Thyroid gland (tissue), 4 donors: Measurements from ENCODE around the gene PLCL2. TPM values are rescaled to one million over a fixed set of nuclear protein-coding genes. Genes with fewer than 3 reads are reported as not detected.
A peak's percentile ranks its signal among the peaks of the same experiment; 100 is the strongest.

Experiments
- DNase-seq, 2 donors: peaks; one replicate each; pipeline ENCODE4 v3.0.0-alpha.2; 2019
- H3K27ac ChIP-seq, 3 donors: fragments of 200-600 bp; sonication (generic); 1 replicate in 2 of 3; 2 replicates in 1 of 3; pipeline ENCODE4 v1.5.1; 2016 to 2019; ENCODE audit warnings: mild to moderate bottlenecking in 1 of 3, moderate library complexity in 1 of 3
- H3K27me3 ChIP-seq: fragments of 200-600 bp; sonication (generic); one replicate; pipeline ENCODE4 v1.5.1; 2019
- H3K36me3 ChIP-seq, 2 donors: fragments of 200-600 bp; sonication (generic); one replicate each; pipeline ENCODE4 v1.5.1; 2016 to 2019
- H3K4me1 ChIP-seq, 2 donors: fragments of 200-600 bp; sonication (generic); one replicate each; pipeline ENCODE4 v1.5.1; 2017 to 2019
- H3K4me3 ChIP-seq, 3 donors: fragments of 200-600 bp; sonication (generic); replicated peaks in 1 of 3; 1 replicate in 2 of 3; 2 replicates in 1 of 3; pipeline ENCODE4 v1.5.1; 2016; ENCODE audit warnings: mild to moderate bottlenecking in 1 of 3
- H3K9me3 ChIP-seq: fragments of 200-600 bp; sonication (generic); one replicate; pipeline ENCODE4 v1.5.1; 2017
- POLR2A ChIP-seq, 2 donors: fragments of 450-650 bp; IDR thresholded peaks; one replicate each; pipeline ENCODE4 v1.6.1; 2017; ENCODE audit warnings: antibody characterized with exemption in 2 of 2, mild to moderate bottlenecking in 2 of 2, moderate library complexity in 1 of 2
- WGBS, 2 donors: methylation state at CpG; one replicate each; pipeline ENCODE4 v1.1.5; 2017; 5-methylcytosine and 5-hydroxymethylcytosine counted together
- intact Hi-C: fragments of 100-400 bp; cut with DNase I; formaldehyde crosslinking; loops from one replicate; pipeline ENCODE4 v1.15.1; 2023
- total RNA-seq, 4 donors: library from RNA; depleted of rRNA; stranded (reverse); fragments of >200 nt; gene quantifications; one replicate each; pipeline ENCODE4 v1.2.3, GENCODE V29; 2016
- TF ChIP-seq, protein P1 (sequence below), 6 experiments: fragments of 200-600 bp in 3 of 6; fragments of 450-650 bp in 3 of 6; sonication (generic) in 3 of 6; IDR thresholded peaks; one replicate each; pipeline ENCODE4 v1.5.1; 2016 to 2019; ENCODE audit warnings: antibody characterized with exemption in 6 of 6, mild to moderate bottlenecking in 2 of 6, inconsistent platforms in 1 of 6, moderate library complexity in 1 of 6

The PLCL2 gene
- total RNA-seq, 4 donors from 2014 or later: 6.3 to 15.3 (median 9.3) TPM

GRCh38 chr3:17069754-17070153 lies 185.0 kb downstream of the PLCL2 start:
- Histone ChIP-seq H3K36me3 (no peaks in the 10 kb centered on the region), H3K4me1 (no peaks in the 10 kb centered on the region), H3K27ac (no peak overlapping the region), H3K9me3 (no peaks in the 10 kb centered on the region), H3K4me3 (no peak overlapping the region), H3K27me3 (no peaks in the 10 kb centered on the region)
- no peak for TF ChIP-seq POLR2A (IDR thresholded peaks at IDR 0.05)
- TF ChIP-seq, protein P1, sequence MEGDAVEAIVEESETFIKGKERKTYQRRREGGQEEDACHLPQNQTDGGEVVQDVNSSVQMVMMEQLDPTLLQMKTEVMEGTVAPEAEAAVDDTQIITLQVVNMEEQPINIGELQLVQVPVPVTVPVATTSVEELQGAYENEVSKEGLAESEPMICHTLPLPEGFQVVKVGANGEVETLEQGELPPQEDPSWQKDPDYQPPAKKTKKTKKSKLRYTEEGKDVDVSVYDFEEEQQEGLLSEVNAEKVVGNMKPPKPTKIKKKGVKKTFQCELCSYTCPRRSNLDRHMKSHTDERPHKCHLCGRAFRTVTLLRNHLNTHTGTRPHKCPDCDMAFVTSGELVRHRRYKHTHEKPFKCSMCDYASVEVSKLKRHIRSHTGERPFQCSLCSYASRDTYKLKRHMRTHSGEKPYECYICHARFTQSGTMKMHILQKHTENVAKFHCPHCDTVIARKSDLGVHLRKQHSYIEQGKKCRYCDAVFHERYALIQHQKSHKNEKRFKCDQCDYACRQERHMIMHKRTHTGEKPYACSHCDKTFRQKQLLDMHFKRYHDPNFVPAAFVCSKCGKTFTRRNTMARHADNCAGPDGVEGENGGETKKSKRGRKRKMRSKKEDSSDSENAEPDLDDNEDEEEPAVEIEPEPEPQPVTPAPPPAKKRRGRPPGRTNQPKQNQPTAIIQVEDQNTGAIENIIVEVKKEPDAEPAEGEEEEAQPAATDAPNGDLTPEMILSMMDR (IDR thresholded peaks at IDR 0.05): no peak
- 96% methylated on average over 4 of the region's 4 CpGs for WGBS, 2 donors
- DNase-seq: no peak
- intact Hi-C loops: no loop called here

DNA sequence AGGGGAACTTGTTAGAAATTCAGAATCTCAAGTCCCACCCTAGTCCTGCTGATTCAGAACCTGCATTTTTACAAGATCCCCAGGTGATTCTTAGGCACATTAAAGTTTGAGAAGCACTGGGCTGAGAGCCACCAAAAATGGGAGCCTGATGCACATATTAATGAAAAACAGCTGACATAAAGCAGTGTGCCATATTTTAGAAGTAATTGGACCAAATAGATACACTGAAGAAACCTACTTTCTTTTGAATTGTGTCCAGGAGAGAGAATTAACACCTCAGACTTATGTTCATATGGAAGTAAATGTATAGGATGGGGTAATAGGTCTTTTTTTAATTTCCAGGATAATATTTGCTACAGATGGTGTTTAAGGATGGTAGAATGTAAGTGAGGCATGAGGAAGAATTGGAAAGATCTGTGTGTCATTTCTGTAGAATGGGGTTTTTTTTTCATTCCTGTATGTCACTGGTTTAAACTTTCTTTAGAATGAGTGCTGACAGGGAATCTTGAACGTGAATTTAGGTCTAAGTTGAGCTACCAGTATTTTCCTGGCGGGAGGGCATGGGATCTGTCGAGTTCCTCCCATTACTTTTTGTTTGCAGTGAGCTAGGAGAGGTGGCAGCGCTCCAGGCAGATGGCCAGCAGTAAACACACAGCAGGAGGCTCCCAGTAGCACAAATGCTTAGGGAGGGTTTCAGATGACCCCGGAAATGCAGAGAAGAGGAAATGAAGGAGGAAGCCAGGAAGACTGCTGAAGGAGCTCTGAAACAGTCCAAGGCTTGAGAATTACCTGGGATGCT lies 185.6 kb downstream of the PLCL2 start:
- WGBS, 2 donors: 30 to 42% methylated on average over 5 of the region's 5 CpGs
- no peaks in the 10 kb centered on the region for H3K4me1 ChIP-seq

GRCh38 chr3:17074559-17074958 lies 189.8 kb downstream of the PLCL2 start:
- WGBS, 2 donors: 89 to 100% methylated on average over 1 of the region's 1 CpG
- no peak for DNase-seq
- Histone ChIP-seq H3K4me3 (no peak overlapping the region), H3K27me3 (no peaks in the 10 kb centered on the region), H3K36me3 (no peaks in the 10 kb centered on the region), H3K4me1 (no peaks in the 10 kb centered on the region), H3K27ac (no peak overlapping the region), H3K9me3 (no peaks in the 10 kb centered on the region)
- no peak for TF ChIP-seq POLR2A (IDR thresholded peaks at IDR 0.05)
- TF ChIP-seq, protein P1 (IDR thresholded peaks at IDR 0.05): no peak
- intact Hi-C loops: no loop called here

More for the DNA sequence above, 185.6 kb downstream of the PLCL2 start:
- Histone ChIP-seq H3K4me3 (no peak overlapping the region), H3K36me3 (no peaks in the 10 kb centered on the region), H3K27ac (no peak overlapping the region), H3K27me3 (no peaks in the 10 kb centered on the region), H3K9me3 (no peaks in the 10 kb centered on the region)
- TF ChIP-seq, protein P1 (IDR thresholded peaks at IDR 0.05): no peak
- TF ChIP-seq POLR2A (IDR thresholded peaks at IDR 0.05): no peak
- intact Hi-C loops: no loop called here
- DNase-seq: peak in 1 of 2 donors; percentile 7

DNA sequence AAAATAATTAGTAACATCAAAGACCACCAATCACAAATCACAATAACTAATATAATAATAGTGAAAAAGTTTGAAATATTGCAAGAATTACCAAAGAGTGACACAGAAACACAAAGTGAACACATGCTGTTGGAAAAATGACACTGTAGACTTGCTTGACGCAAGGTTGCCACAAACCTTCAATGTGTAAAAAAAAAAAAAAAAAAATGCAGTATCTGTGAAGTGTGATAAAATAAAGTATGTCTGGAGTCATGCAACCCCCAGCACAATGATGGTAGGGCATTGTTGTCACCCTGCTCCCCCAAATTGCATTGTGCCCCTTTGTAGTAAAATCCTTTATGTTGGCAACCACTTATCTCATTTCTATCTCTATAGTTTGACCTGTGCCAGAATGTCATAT lies 190.6 kb downstream of the PLCL2 start:
- Histone ChIP-seq H3K27me3 (no peaks in the 10 kb centered on the region), H3K27ac (no peak overlapping the region), H3K4me1 (no peaks in the 10 kb centered on the region), H3K9me3 (no peaks in the 10 kb centered on the region), H3K36me3 (no peaks in the 10 kb centered on the region), H3K4me3 (no peak overlapping the region)
- DNase-seq: no peak
- intact Hi-C loops: no loop called here
- 95 to 98% methylated on average over 1 of the region's 1 CpG for WGBS, 2 donors
- TF ChIP-seq POLR2A (IDR thresholded peaks at IDR 0.05): no peak
- TF ChIP-seq, protein P1 (IDR thresholded peaks at IDR 0.05): no peak

GRCh38 chr3:17075907-17076306 lies 191.2 kb downstream of the PLCL2 start:
- no peak overlapping the region for H3K27ac ChIP-seq
- intact Hi-C loops: no loop called here
- WGBS, 2 donors: 97 to 98% methylated on average over 1 of the region's 1 CpG
- no peaks in the 10 kb centered on the region for H3K9me3 ChIP-seq
- H3K4me1 ChIP-seq: no peaks in the 10 kb centered on the region
- H3K36me3 ChIP-seq: no peaks in the 10 kb centered on the region
- no peak for TF ChIP-seq POLR2A (IDR thresholded peaks at IDR 0.05)
- TF ChIP-seq, protein P1 (IDR thresholded peaks at IDR 0.05): no peak
- no peak overlapping the region for H3K4me3 ChIP-seq
- DNase-seq: no peak
- H3K27me3 ChIP-seq: no peaks in the 10 kb centered on the region
